SK-N-SH (cell line): ENCODE data around the gene SSTR5. TPM values are rescaled to one million over a fixed set of nuclear protein-coding genes. Genes with fewer than 3 reads are reported as not detected.

Experiments
- CTCF ChIA-PET: fragments of 300-600, 350-600 bp; formaldehyde crosslinking; extraction: SDS; loops from one replicate; lab custom pipeline; 2021; lab: Yijun Ruan, JAX
- POLR2A ChIA-PET: fragments of 350-600 bp; sonication (Branson Sonifier 250); formaldehyde crosslinking; extraction: SDS; loops from one replicate; lab custom pipeline; 2020; ENCODE audit warnings: antibody characterized with exemption, inconsistent platforms; lab: Yijun Ruan, JAX
- DNase-seq: peaks from one replicate; pipeline ENCODE4 v3.0.0; 2012
- H2AFZ ChIP-seq: fragments of 200-600 bp; sonication (generic); 2 replicates; pipeline ENCODE4 v1.8.1; 2016; ENCODE audit warnings: antibody characterized with exemption, mild to moderate bottlenecking, low read depth
- H3F3A ChIP-seq: fragments of 200-600 bp; sonication (generic); replicated peaks from 2 replicates; pipeline ENCODE3; 2016; ENCODE audit warnings: antibody characterized with exemption, mild to moderate bottlenecking; ENCODE audit not compliant: insufficient read depth
- H3K27ac ChIP-seq, 2 experiments: fragments of 200-500 bp in 1 of 2; fragments of 200-600 bp in 1 of 2; sonication (Bioruptor generic) in 1 of 2; sonication (generic), shearing (Covaris generic) in 1 of 2; 2 replicates each; pipeline versions ENCODE4 v1.5.1 to v1.6.1; 2014 to 2016; ENCODE audit warnings: low read depth in 2 of 2, inconsistent platforms in 1 of 2, low read length in 1 of 2, mild to moderate bottlenecking in 1 of 2, mixed read lengths in 1 of 2
- H3K27me3 ChIP-seq: fragments of 200-600 bp; sonication (generic), shearing (Covaris generic); 2 replicates; pipeline ENCODE4 v1.6.1; 2016; ENCODE audit warnings: mixed run types; ENCODE audit not compliant: insufficient read depth
- H3K36me3 ChIP-seq, 2 experiments: fragments of 200-500 bp in 1 of 2; fragments of 200-600 bp in 1 of 2; sonication (Bioruptor generic) in 1 of 2; sonication (generic) in 1 of 2; replicated peaks in 1 of 2; 2 replicates each; pipeline versions ENCODE3 to v1.5.1; 2014 to 2016; ENCODE audit warnings: low read length in 1 of 2, mild to moderate bottlenecking in 1 of 2; ENCODE audit not compliant: insufficient read depth in 2 of 2, control insufficient read depth in 1 of 2
- H3K4me1 ChIP-seq, 2 experiments: fragments of 200-500 bp in 1 of 2; fragments of 200-600 bp in 1 of 2; sonication (Bioruptor generic) in 1 of 2; sonication (generic), shearing (Covaris generic) in 1 of 2; 2 replicates each; pipeline versions ENCODE4 v1.5.1 to v1.6.1; 2014 to 2016; ENCODE audit warnings: low read depth in 1 of 2, low read length in 1 of 2, mixed run types in 1 of 2; ENCODE audit not compliant: insufficient read depth in 2 of 2, control insufficient read depth in 1 of 2
- H3K4me2 ChIP-seq: fragments of 200-600 bp; sonication (generic), shearing (Covaris generic); 2 replicates; pipeline ENCODE4 v1.6.1; 2017; ENCODE audit warnings: mixed run types
- H3K4me3 ChIP-seq, 2 experiments: fragments of 200-500 bp in 1 of 2; fragments of 200-600 bp in 1 of 2; sonication (Bioruptor generic) in 1 of 2; sonication (generic), shearing (Covaris generic) in 1 of 2; 2 replicates each; pipeline versions ENCODE4 v1.5.1 to v1.8.1; 2014 to 2016; ENCODE audit warnings: low read depth in 2 of 2, inconsistent platforms in 1 of 2, low read length in 1 of 2, mild to moderate bottlenecking in 1 of 2, mixed read lengths in 1 of 2, moderate library complexity in 1 of 2
- H3K79me2 ChIP-seq: fragments of 200-600 bp; sonication (generic); 2 replicates; pipeline ENCODE4 v1.8.1; 2017; ENCODE audit warnings: mild to moderate bottlenecking; ENCODE audit not compliant: insufficient read depth
- H3K9ac ChIP-seq: fragments of 200-600 bp; sonication (generic); 2 replicates; pipeline ENCODE4 v1.6.1; 2017; ENCODE audit warnings: mixed run types
- H3K9me2 ChIP-seq: fragments of 200-600 bp; sonication (generic); 2 replicates; pipeline ENCODE4 v1.6.1; 2017; ENCODE audit warnings: mixed run types
- H3K9me3 ChIP-seq: fragments of 200-600 bp; sonication (generic); 2 replicates; pipeline ENCODE4 v1.6.1; 2017; ENCODE audit warnings: mixed run types, mild to moderate bottlenecking, moderate library complexity
- H4K20me1 ChIP-seq: fragments of 200-600 bp; sonication (generic); 2 replicates; pipeline ENCODE4 v1.6.1; 2017; ENCODE audit warnings: mild to moderate bottlenecking, mixed run types; ENCODE audit not compliant: insufficient read depth
- CTCF ChIP-seq: fragments of 200-600 bp; sonication (generic); IDR thresholded peaks from 2 replicates; pipeline ENCODE4 v1.6.1; 2017; ENCODE audit warnings: antibody characterized with exemption, mild to moderate bottlenecking, moderate library complexity
- ELF1 ChIP-seq: IDR thresholded peaks from 2 replicates; pipeline ENCODE4 v1.4.0; 2012
- EP300 ChIP-seq, 2 experiments: IDR thresholded peaks; 2 replicates each; pipeline versions ENCODE4 v1.4.0 to v1.6.1; 2012; ENCODE audit warnings: borderline replicate concordance in 1 of 2, low read depth in 1 of 2, low read length in 1 of 2
- FOSL2 ChIP-seq: IDR thresholded peaks from 2 replicates; pipeline ENCODE4 v1.4.0; 2012; ENCODE audit warnings: low read depth, mild to moderate bottlenecking, moderate library complexity, borderline replicate concordance
- FOXJ3 ChIP-seq: sonication (generic); formaldehyde crosslinking; IDR thresholded peaks from 2 replicates; pipeline ENCODE4 v1.5.1; 2020; ENCODE audit warnings: mild to moderate bottlenecking, missing genetic modification reagents
- GABPA ChIP-seq: IDR thresholded peaks from 2 replicates; pipeline ENCODE4 v1.4.0; 2012; ENCODE audit warnings: low read depth, mild to moderate bottlenecking
- GATA2 ChIP-seq: sonication (generic); formaldehyde crosslinking; IDR thresholded peaks from 2 replicates; pipeline ENCODE4 v1.5.0; 2020; ENCODE audit warnings: mild to moderate bottlenecking, missing genetic modification reagents
- JUND ChIP-seq: IDR thresholded peaks from 2 replicates; pipeline ENCODE4 v1.4.0; 2012
- PBX3 ChIP-seq: IDR thresholded peaks from 2 replicates; pipeline ENCODE4; 2012
- RCOR1 ChIP-seq: fragments of 150-350 bp; IDR thresholded peaks from 2 replicates; pipeline ENCODE4 v1.6.1; 2017; ENCODE audit warnings: antibody characterized with exemption, low read length
- RXRA ChIP-seq: IDR thresholded peaks from 2 replicates; pipeline ENCODE4 v1.4.0; 2012; ENCODE audit warnings: low read depth, mild to moderate bottlenecking, borderline replicate concordance
- TEAD4 ChIP-seq: IDR thresholded peaks from 2 replicates; pipeline ENCODE4 v1.4.0; 2012; ENCODE audit warnings: mild to moderate bottlenecking, borderline replicate concordance; ENCODE audit not compliant: insufficient read depth
- YY1 ChIP-seq: IDR thresholded peaks from 2 replicates; pipeline ENCODE4 v1.4.0; 2012; ENCODE audit warnings: low read depth, mild to moderate bottlenecking
- ZBTB33 ChIP-seq: IDR thresholded peaks from 2 replicates; pipeline ENCODE4 v1.4.0; 2012; ENCODE audit warnings: low read depth, borderline replicate concordance
- WGBS: methylation state at CpG from one replicate; pipeline ENCODE4 v1.1.6; 2017; ENCODE audit warnings: low lambda C conversion rate; 5-methylcytosine and 5-hydroxymethylcytosine counted together
- polyA plus RNA-seq, 3 experiments: library from polyadenylated mRNA; depleted of rRNA; stranded (reverse); fragments of >200 nt; gene quantifications; 2 replicates each; pipeline ENCODE4 v1.2.3, GENCODE V29; 2012

Gene SSTR5
- polyA plus RNA-seq, 1 of the 3 experiments (the other 2 are of a cell fraction) = not detected

- 49% methylated on average over 37 of the region's 85 CpGs for WGBS
- DNase-seq = peak; percentile 80
- Histone ChIP-seq H3K27me3 (peaks cover 42% of the 10 kb centered on the region), H3K27ac (no peak overlapping the region), H3K4me1 (no peaks in the 10 kb centered on the region), H3K9me2 (no peaks in the 10 kb centered on the region), H3K36me3 (no peaks in the 10 kb centered on the region), H3K9ac (no peak overlapping the region), H4K20me1 (0 out of 2 replicates have a peak, but pooled peaks cover 8% of the 10 kb centered on the region), H3K9me3 (no peaks in the 10 kb centered on the region), H3F3A (peaks cover 3% of the 10 kb centered on the region), H2AFZ (no peak overlapping the region), H3K4me3 (no peak overlapping the region), H3K4me2 (no peak overlapping the region), H3K79me2 (no peaks in the 10 kb centered on the region)
- POLR2A ChIA-PET = interaction anchor here (0.7 kb wide), 1 partner anchor 46 kb away, joined by 4 read pairs; no protein-coding TSS in a partner anchor
- CTCF ChIA-PET = no interaction called here
- no peak for TF ChIP-seq RCOR1
- TF ChIP-seq GABPA = no peak
- TF ChIP-seq FOSL2 = no peak
- no peak for TF ChIP-seq TEAD4
- TF ChIP-seq FOXJ3 (CRISPR knock-in tag) = no peak
- no peak for TF ChIP-seq RXRA
- no peak for TF ChIP-seq EP300 (IDR thresholded peaks at IDR 0.05; ENCODE audit: borderline replicate concordance in 1 of 2, low read depth in 1 of 2, low read length in 1 of 2)
- TF ChIP-seq ZBTB33 = no peak
- TF ChIP-seq JUND = no peak
- no peak for TF ChIP-seq GATA2 (CRISPR knock-in tag)
- TF ChIP-seq PBX3 = no peak
- no peak for TF ChIP-seq YY1
- no peak for TF ChIP-seq CTCF
- TF ChIP-seq ELF1 = no peak
Observed at GRCh38 chr16:1093284-1094123, 21.0 kb downstream of the SSTR5 start.
